PC-3 (cell line): ENCODE data around the gene CFAP46. TPM values are rescaled to one million over a fixed set of nuclear protein-coding genes. Genes with fewer than 3 reads are reported as not detected.

Experiments
- ATAC-seq: fragments of 200-7000 bp; cut with Tn5 transposase; 2 replicates; pipeline ENCODE4 v1.9.1; 2020; ENCODE audit warnings: mild to moderate bottlenecking, moderate library complexity
- BruUV-seq: library from RNA; stranded (reverse); fragments of 400-500 nt; replicated peaks from 2 replicates; lab custom pipeline; 2021; lab: Mats Ljungman, UMichigan
- CTCF ChIA-PET: fragments of 300-600 bp; sonication (Branson Sonifier 250); formaldehyde crosslinking; loops from one replicate; lab custom pipeline; 2022; ENCODE audit warnings: antibody characterized with exemption; lab: Charles Lee
- POLR2A ChIA-PET: fragments of 300-600 bp; sonication (Branson Sonifier 250); formaldehyde crosslinking; loops from one replicate; lab custom pipeline; 2022; ENCODE audit warnings: antibody characterized with exemption; ENCODE audit not compliant: unreplicated experiment; lab: Charles Lee
- DNase-seq: peaks from one replicate; pipeline ENCODE4 v3.0.0-alpha.2; 2015
- H2AFZ ChIP-seq: fragments of 300-600 bp; sonication (generic); 2 replicates; pipeline ENCODE4 v1.6.0; 2016; ENCODE audit warnings: antibody characterized with exemption, low read length
- H3F3A ChIP-seq: fragments of 300-600 bp; sonication (generic); one replicate; pipeline ENCODE4 v1.6.0; 2017; ENCODE audit warnings: antibody characterized with exemption, low read length, control low read depth, mild to moderate bottlenecking; ENCODE audit not compliant: unreplicated experiment
- H3K27ac ChIP-seq: fragments of 300-600 bp; sonication (generic); 2 replicates; pipeline ENCODE4 v1.5.1; 2016; ENCODE audit warnings: mild to moderate bottlenecking, low read length
- H3K27me3 ChIP-seq: fragments of 300-600 bp; sonication (generic); 2 replicates; pipeline ENCODE4 v1.6.1; 2016; ENCODE audit warnings: low read length, mixed read lengths
- H3K36me3 ChIP-seq: fragments of 300-600 bp; sonication (generic); 2 replicates; pipeline ENCODE4 v1.6.1; 2016; ENCODE audit warnings: low read depth, mixed run types, low read length, mixed read lengths
- H3K4me1 ChIP-seq: fragments of 300-600 bp; sonication (generic); 2 replicates; pipeline ENCODE4 v1.5.1; 2016; ENCODE audit warnings: low read length; ENCODE audit not compliant: insufficient read depth
- H3K4me2 ChIP-seq: fragments of 300-600 bp; sonication (generic); 2 replicates; pipeline ENCODE4 v1.6.0; 2016; ENCODE audit warnings: low read length
- H3K4me3 ChIP-seq: fragments of 300-600 bp; sonication (generic); 2 replicates; pipeline ENCODE4 v1.5.1; 2016; ENCODE audit warnings: mild to moderate bottlenecking, low read length, mixed read lengths
- H3K79me2 ChIP-seq: fragments of 300-600 bp; sonication (generic); 2 replicates; pipeline ENCODE4 v1.6.1; 2017; ENCODE audit warnings: low read length, mixed read lengths
- H3K9ac ChIP-seq: fragments of 300-600 bp; sonication (generic); 2 replicates; pipeline ENCODE4 v1.6.0; 2016; ENCODE audit warnings: mild to moderate bottlenecking, low read length
- H3K9me2 ChIP-seq: fragments of 300-600 bp; sonication (generic); replicated peaks from 2 replicates; pipeline ENCODE4 v1.6.1; 2016; ENCODE audit warnings: mixed run types, low read length, mixed read lengths
- H3K9me3 ChIP-seq: fragments of 300-600 bp; sonication (generic); 2 replicates; pipeline ENCODE4 v1.6.1; 2016; ENCODE audit warnings: low read length, mixed read lengths
- H4K20me1 ChIP-seq: fragments of 300-600 bp; sonication (generic); 2 replicates; pipeline ENCODE4 v1.6.1; 2016; ENCODE audit warnings: low read length, mixed read lengths
- CTCF ChIP-seq: fragments of 300-600 bp; sonication (generic); conservative IDR thresholded peaks from 2 replicates; pipeline ENCODE4 v1.5.1; 2017; ENCODE audit warnings: antibody characterized with exemption, low read depth, mild to moderate bottlenecking, low read length
- EZH2 ChIP-seq: fragments of 300-600 bp; sonication (generic); IDR thresholded peaks from one replicate; pipeline ENCODE4 v1.6.1; 2017; ENCODE audit warnings: antibody characterized with exemption, mild to moderate bottlenecking, low read length; ENCODE audit not compliant: unreplicated experiment
- EZH2phosphoT487 ChIP-seq: fragments of 300-600 bp; sonication (generic); IDR thresholded peaks from 2 replicates; pipeline ENCODE4 v1.6.1; 2018; ENCODE audit warnings: mild to moderate bottlenecking, antibody characterized with exemption, low read length, borderline replicate concordance
- intact Hi-C: fragments of 100-400 bp; cut with micrococcal nuclease; formaldehyde crosslinking; loops from 2 replicates; pipeline ENCODE4 v1.9.0; 2023
- total RNA-seq: library from RNA; depleted of rRNA; stranded (reverse); fragments of >200 nt; gene quantifications from 2 replicates; pipeline ENCODE4 v1.2.3, GENCODE V29; 2014

Gene CFAP46
- total RNA-seq, 1 experiment from 2014 or later = 0.04 TPM

GRCh38 chr10:132838346-132838970 is 103.9 kb downstream of the CFAP46 start:
- intact Hi-C loops = loop anchor here (5.0 to 10.0 kb wide), 3 partner anchors 49 to 286 kb away; no protein-coding TSS in a partner anchor
- BruUV-seq = no TSS peak
- Histone ChIP-seq H4K20me1 (no peaks in the 10 kb centered on the region), H2AFZ (no peak overlapping the region), H3K27me3 (peaks cover 31% of the 10 kb centered on the region), H3K9me3 (peaks cover 5% of the 10 kb centered on the region; the same call in 1 of the 2 replicates), H3K9ac (no peak overlapping the region), H3K27ac (no peak overlapping the region), H3K4me1 (peaks cover 5% of the 10 kb centered on the region; the same call in 1 of the 2 replicates), H3F3A (no peaks in the 10 kb centered on the region), H3K79me2 (no peaks in the 10 kb centered on the region), H3K36me3 (no peaks in the 10 kb centered on the region), H3K4me2 (no peak overlapping the region), H3K9me2 (no peaks in the 10 kb centered on the region), H3K4me3 (no peak overlapping the region)
- ATAC-seq (no peak), DNase-seq (no peak)
- ChIA-PET POLR2A (no interaction called here), CTCF (interaction anchor here (1.1 kb wide), 1 partner anchor 65 kb away, joined by 3 read pairs; no protein-coding TSS in a partner anchor)
- TF ChIP-seq EZH2phosphoT487 = no peak
- no peak for TF ChIP-seq EZH2
- no peak for TF ChIP-seq CTCF

GRCh38 chr10:132837905-132838304 is 104.5 kb downstream of the CFAP46 start:
- Histone ChIP-seq H3K4me1 (peaks cover 5% of the 10 kb centered on the region; the same call in 1 of the 2 replicates), H3K4me3 (no peak overlapping the region), H3K9me3 (peaks cover 5% of the 10 kb centered on the region; the same call in 1 of the 2 replicates), H4K20me1 (no peaks in the 10 kb centered on the region), H3K27me3 (peaks cover 33% of the 10 kb centered on the region), H3K9me2 (no peaks in the 10 kb centered on the region), H3K79me2 (no peaks in the 10 kb centered on the region), H3F3A (no peaks in the 10 kb centered on the region), H3K27ac (no peak overlapping the region), H3K36me3 (no peaks in the 10 kb centered on the region), H3K9ac (no peak overlapping the region), H3K4me2 (no peak overlapping the region), H2AFZ (no peak overlapping the region)
- no TSS peak for BruUV-seq
- no peak for TF ChIP-seq CTCF
- no peak for TF ChIP-seq EZH2
- no peak for TF ChIP-seq EZH2phosphoT487
- peak; percentile 45 for ATAC-seq
- ChIA-PET POLR2A (no interaction called here), CTCF (interaction anchor here (1.1 kb wide), 1 partner anchor 66 kb away, joined by 3 read pairs; no protein-coding TSS in a partner anchor)
- no peak for DNase-seq
- intact Hi-C loops = loop anchor here (5.0 to 10.0 kb wide), 3 partner anchors 49 to 287 kb away; no protein-coding TSS in a partner anchor
